Stimulated activated CD4-positive, alpha-beta T cell treated with anti-CD3 and anti-CD28 coated beads, Interleukin-1b, Interleukin-23, amount 100 ng/mL, for 48 hours (primary cell): ENCODE results near the gene PTGER1.
A peak's percentile ranks its signal among the peaks of the same experiment; 100 is the strongest.
"Not testable (repeated sequence)": the region's sequence is repeated elsewhere in the genome, so short reads cannot be mapped to it uniquely, and the experiment has no call there.

ENCODE experiments used
- DNase-seq: peaks from one replicate; pipeline ENCODE4 v3.0.0-alpha.2; 2020

The PTGER1 gene

GRCh38 chr19:14473978-14474578, 1.1 kb downstream of the PTGER1 start:
- no peak for DNase-seq

- no peak for DNase-seq
Observed at GRCh38 chr19:14473073-14473977, 1.8 kb downstream of the PTGER1 start.

- DNase-seq, result peak; percentile 82
Observed at GRCh38 chr19:14472202-14472938, 2.8 kb downstream of the PTGER1 start.

GRCh38 chr19:14471436-14472187, 3.5 kb downstream of the PTGER1 start:
- no peak for DNase-seq

GRCh38 chr19:14470031-14470876, 4.9 kb downstream of the PTGER1 start:
- DNase-seq, result no peak

GRCh38 chr19:14467816-14468215, 7.3 kb downstream of the PTGER1 start:
- no peak for DNase-seq

GRCh38 chr19:14467391-14467790, 7.8 kb downstream of the PTGER1 start:
- no peak for DNase-seq

- DNase-seq, result no peak
Observed at GRCh38 chr19:14463747-14464146, 11.4 kb downstream of the PTGER1 start.

- DNase-seq, result not testable (repeated sequence)
Observed at GRCh38 chr19:14462401-14462800, 12.8 kb downstream of the PTGER1 start.

- DNase-seq, result no peak
Observed at GRCh38 chr19:14460935-14461334, 14.2 kb downstream of the PTGER1 start.

GRCh38 chr19:14459703-14460102, 15.5 kb downstream of the PTGER1 start:
- DNase-seq, result no peak

GRCh38 chr19:14452303-14452702, 22.9 kb downstream of the PTGER1 start:
- not testable (repeated sequence) for DNase-seq

- no peak for DNase-seq
Observed at GRCh38 chr19:14450876-14451275, 24.3 kb downstream of the PTGER1 start.

GRCh38 chr19:14450168-14450874, 24.8 kb downstream of the PTGER1 start:
- DNase-seq, result peak; percentile 89

GRCh38 chr19:14449321-14449720, 25.8 kb downstream of the PTGER1 start:
- no peak for DNase-seq

GRCh38 chr19:14446336-14447036, 28.7 kb downstream of the PTGER1 start:
- DNase-seq, result no peak

- no peak for DNase-seq
Observed at GRCh38 chr19:14443632-14444216, 31.4 kb downstream of the PTGER1 start.

- DNase-seq, result no peak
Observed at GRCh38 chr19:14442891-14443631, 32.1 kb downstream of the PTGER1 start.
